ENCODE data around the gene DPP4.
"Not testable (repeated sequence)": the region's sequence is repeated elsewhere in the genome, so short reads cannot be mapped to it uniquely, and the experiment has no call there.

Gene DPP4

GRCh38 chr2:162056796-162057399, 17.1 kb downstream of the DPP4 start:
- POLR2A ChIA-PET: no interaction called here

DNA sequence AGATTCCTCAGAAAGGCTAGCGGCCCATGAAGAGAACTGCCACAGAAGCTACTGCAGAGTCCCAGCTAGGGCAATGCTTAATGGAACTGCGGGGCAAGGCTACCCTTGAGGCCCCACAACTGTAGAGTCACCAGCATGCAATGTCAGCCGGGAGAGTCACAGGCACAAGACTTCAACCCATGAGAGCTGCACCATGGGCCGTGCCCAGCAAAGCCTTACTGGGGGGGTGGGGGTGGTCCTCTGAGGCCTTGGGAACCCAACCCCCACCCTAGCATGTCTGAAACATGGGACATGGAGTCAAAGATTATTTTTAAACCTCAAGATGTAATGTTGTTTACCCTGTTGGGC, 20.2 kb downstream of the DPP4 start:
- POLR2A ChIA-PET: no interaction called here
- no peak for DNase-seq (ENCODE audit: low read depth, low spot score)
- H3K4me3 ChIP-seq (ENCODE audit: low read depth, low read length): no peak overlapping the region
- TF ChIP-seq, protein P1, sequence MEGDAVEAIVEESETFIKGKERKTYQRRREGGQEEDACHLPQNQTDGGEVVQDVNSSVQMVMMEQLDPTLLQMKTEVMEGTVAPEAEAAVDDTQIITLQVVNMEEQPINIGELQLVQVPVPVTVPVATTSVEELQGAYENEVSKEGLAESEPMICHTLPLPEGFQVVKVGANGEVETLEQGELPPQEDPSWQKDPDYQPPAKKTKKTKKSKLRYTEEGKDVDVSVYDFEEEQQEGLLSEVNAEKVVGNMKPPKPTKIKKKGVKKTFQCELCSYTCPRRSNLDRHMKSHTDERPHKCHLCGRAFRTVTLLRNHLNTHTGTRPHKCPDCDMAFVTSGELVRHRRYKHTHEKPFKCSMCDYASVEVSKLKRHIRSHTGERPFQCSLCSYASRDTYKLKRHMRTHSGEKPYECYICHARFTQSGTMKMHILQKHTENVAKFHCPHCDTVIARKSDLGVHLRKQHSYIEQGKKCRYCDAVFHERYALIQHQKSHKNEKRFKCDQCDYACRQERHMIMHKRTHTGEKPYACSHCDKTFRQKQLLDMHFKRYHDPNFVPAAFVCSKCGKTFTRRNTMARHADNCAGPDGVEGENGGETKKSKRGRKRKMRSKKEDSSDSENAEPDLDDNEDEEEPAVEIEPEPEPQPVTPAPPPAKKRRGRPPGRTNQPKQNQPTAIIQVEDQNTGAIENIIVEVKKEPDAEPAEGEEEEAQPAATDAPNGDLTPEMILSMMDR (IDR thresholded peaks at IDR 0.05; ENCODE audit: insufficient read depth, low read length, missing control alignments): no peak
- CTCF ChIA-PET: no interaction called here

More at GRCh38 chr2:162056796-162057399, 17.1 kb downstream of the DPP4 start:
- H3K4me3 ChIP-seq (ENCODE audit: low read depth, low read length): no peak overlapping the region
- no peak for DNase-seq (ENCODE audit: low read depth, low spot score)
- TF ChIP-seq, protein P1 (IDR thresholded peaks at IDR 0.05; ENCODE audit: insufficient read depth, low read length, missing control alignments): no peak
- CTCF ChIA-PET: no interaction called here

DNA sequence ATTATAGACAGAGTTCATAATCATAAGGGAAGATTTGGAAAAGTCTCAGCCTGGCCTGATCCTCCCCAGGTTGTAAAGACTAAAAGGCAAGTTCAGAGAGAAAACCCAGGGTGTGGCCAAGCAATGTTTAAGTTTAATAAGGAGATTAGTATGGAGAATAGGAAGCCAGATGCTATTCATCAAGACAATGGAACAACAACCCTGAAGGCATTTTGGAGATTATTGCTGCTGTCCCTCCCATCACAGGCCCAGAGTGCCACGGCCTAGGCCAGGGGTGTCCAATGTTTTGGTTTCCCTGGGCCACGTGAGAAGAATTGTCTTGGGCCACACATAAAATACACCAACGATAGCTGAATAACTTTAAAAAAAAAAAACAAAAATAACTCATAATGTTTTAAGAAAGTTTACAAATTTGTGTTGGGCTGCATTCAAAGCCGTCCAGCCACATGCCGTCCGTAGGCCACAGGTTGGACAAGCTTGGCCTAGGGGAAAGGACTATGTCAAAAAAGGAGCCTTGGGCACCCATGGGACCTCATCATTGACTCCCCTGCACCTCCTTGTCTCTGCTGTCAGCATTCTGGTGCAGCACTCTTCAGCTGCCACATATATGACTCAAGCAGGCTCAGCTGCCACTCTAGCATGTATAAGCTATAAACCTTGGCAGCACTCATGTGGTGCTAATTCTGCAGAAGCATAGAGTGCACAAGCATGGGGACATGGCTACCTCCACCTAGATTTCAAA, 20.8 kb downstream of the DPP4 start:
- ChIA-PET POLR2A (no interaction called here), CTCF (no interaction called here)
- no peak for DNase-seq (ENCODE audit: low read depth, low spot score)
- TF ChIP-seq, protein P1 (IDR thresholded peaks at IDR 0.05; ENCODE audit: insufficient read depth, low read length, missing control alignments): no peak
- no peak overlapping the region for H3K4me3 ChIP-seq (ENCODE audit: low read depth, low read length)

GRCh38 chr2:162050513-162050961, 23.5 kb downstream of the DPP4 start:
- TF ChIP-seq, protein P1 (IDR thresholded peaks at IDR 0.05; ENCODE audit: insufficient read depth, low read length, missing control alignments): no peak
- no peak for DNase-seq (ENCODE audit: low read depth, low spot score)
- ChIA-PET CTCF (no interaction called here), POLR2A (no interaction called here)
- H3K4me3 ChIP-seq (ENCODE audit: low read depth, low read length): no peak overlapping the region

DNA sequence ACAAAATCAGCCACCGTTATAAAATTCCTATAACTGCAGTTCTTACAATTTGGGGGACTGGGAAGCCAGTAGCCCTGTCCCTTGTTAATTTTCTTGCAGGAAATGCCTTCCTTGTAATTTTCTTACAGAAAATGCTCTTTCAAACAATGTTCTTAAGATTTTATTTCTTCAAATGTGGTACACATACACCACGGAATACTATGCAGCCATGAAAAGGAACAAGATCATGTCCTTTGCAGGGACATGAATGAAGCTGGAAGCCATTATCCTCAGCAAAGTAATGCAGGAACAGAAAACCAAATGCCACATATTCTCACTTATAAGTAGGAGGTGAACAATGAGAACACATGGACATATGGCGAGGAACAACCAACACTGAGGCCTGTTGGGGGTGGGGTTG, 24.9 kb downstream of the DPP4 start:
- POLR2A ChIA-PET; CTCF ChIA-PET; DNase-seq (ENCODE audit: low read depth, low spot score); H3K4me3 ChIP-seq (ENCODE audit: low read depth, low read length): not testable (repeated sequence)

GRCh38 chr2:162044586-162044985, 29.4 kb downstream of the DPP4 start:
- CTCF ChIA-PET: no interaction called here
- no peak for DNase-seq (ENCODE audit: low read depth, low spot score)
- POLR2A ChIA-PET: no interaction called here
- H3K4me3 ChIP-seq (ENCODE audit: low read depth, low read length): no peak overlapping the region
- TF ChIP-seq, protein P1 (IDR thresholded peaks at IDR 0.05; ENCODE audit: insufficient read depth, low read length, missing control alignments): no peak

DNA sequence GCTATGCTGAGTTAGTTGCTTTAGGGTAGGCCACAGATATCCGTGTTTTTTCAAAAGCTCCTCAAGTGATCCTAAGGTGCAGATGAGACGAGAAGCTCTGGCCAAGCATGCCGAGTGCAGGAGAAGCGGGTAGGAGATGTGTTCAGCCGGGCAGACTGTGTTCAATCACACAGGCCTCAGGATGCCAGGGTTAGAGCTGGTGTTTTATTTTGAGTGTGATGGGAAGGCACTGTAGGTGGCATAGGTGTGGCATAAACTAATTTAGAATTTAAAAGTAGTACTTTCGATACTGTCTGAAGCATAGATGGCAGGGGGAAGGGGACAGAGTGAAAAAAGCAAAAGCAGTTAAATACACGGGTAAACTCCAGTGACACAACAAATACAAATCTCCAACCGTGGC, 30.9 kb downstream of the DPP4 start:
- TF ChIP-seq, protein P1 (IDR thresholded peaks at IDR 0.05; ENCODE audit: insufficient read depth, low read length, missing control alignments): no peak
- CTCF ChIA-PET: no interaction called here
- DNase-seq (ENCODE audit: low read depth, low spot score): no peak
- POLR2A ChIA-PET: no interaction called here
- no peak overlapping the region for H3K4me3 ChIP-seq (ENCODE audit: low read depth, low read length)
